Eye (tissue), 1 donor: ENCODE results near the gene SPECC1L.
A peak's percentile ranks its signal among the peaks of the same experiment; 100 is the strongest.

ENCODE experiments used
- DNase-seq: peaks from one replicate; pipeline ENCODE4 v3.0.0-alpha.2; 2015

SPECC1L gene

DNA sequence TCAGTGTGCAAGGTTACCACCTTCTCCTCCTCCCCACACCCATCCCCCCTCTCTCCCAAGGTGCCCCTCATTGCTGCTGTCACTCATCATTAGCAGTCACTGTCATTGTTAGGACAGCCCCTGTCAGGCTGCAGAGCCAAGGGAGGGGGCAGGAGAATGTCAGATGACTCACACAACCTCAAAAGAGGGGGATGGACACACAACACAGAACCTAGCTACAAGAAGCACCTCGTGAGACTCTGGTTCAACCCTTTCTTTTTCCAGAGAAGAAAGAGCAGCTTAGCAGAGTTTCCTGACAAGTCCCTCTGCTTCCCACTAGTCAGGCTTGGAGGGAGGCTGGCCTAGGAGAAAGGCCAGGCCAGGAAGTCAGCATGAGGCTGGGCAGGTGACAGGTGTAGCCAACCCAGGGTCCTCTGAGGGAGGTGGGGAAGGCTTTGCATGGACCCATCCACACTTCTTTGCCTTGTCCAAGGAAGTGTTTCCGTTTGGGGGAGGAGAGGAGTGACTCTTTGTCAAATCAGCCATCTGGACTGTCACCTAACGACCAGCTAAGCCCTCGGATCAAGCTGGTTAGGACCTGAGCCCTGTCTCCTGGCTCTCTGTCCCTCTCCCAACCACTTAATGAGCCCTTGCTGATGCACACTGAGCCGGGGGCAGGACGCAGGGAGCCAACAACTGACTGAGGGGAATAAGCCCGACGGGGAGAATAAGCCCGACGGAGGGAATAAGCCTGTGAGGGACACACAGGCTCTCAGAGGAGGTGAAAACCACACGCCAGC is 175.0 kb downstream of the SPECC1L start:
- DNase-seq, result peak; percentile 68

GRCh38 chr22:24446260-24446611 is 175.6 kb downstream of the SPECC1L start:
- no peak for DNase-seq

DNA sequence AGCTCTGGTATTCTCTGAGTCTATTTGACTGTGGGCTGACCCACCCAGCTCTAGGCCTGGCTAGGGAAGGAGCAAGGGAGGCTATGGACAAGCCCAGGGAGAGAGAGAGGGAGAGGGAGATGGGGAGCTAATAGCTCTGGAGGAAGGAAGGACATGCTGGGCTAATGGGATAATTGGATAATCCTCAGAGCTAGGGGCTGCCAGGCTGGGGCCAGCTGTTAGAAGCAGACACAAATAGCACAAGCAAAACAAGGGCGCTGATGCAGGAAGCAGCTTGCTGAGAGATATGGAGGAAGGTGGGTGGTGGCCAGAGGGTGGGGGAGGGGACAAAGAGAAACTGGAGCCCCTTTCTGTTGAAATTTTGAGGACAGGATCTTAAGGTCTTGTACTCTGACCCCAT is 180.0 kb downstream of the SPECC1L start:
- DNase-seq, result peak; percentile 80

- no peak for DNase-seq
These were observed 180.5 kb downstream of the SPECC1L start for GRCh38 chr22:24451162-24451561.

DNA sequence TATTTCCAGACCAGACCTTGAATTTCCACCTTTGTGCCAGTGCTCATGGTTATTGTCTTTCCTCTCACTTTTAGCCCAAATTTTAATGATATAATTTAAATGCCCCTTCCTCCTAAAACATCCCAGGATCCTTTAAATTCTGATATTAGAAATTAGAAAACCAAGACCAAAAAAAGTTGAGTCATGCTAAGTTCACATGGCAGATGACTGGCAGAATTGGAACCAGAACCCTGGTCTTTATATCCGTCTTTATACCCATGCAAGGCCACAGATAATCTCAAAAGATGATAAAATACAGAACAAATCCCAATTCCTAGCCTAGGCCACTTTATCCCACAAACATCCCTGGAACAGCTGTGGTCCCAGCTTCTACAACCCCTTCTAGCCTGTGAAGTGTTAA is 183.2 kb downstream of the SPECC1L start:
- DNase-seq, result no peak

GRCh38 chr22:24455039-24455438 is 184.4 kb downstream of the SPECC1L start:
- no peak for DNase-seq

DNA sequence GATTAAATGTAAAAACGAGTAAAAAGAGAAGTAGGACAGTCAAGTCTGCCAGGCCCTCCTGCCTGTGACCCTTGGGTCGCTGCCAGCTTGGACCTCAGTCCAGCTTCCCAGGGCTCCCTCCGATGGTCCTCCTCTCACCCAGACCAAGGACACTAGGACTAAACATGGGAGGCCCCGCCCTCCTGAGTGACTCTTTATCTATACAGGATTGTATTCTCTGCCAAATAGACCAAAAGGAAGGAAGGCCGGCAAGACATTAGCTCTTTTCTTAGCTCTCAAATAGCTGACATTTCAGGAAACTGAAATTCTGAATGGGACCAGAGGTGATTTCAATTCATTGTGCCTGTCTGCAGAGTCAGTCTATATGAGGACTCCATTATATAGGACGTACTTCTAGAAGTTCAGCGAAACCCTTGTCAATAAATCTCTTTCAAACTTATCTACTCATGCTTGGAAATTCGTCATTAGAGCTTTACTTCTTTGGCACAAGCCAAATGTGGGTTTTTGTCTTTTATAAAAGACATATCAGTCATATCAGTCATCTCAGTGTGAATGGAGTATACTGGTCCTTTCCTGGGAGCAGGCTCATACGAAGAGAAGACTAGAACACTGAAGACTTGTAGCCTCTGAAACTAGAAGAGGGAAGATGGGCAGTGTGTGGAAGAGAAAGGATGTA is 185.3 kb downstream of the SPECC1L start:
- DNase-seq, result no peak

DNA sequence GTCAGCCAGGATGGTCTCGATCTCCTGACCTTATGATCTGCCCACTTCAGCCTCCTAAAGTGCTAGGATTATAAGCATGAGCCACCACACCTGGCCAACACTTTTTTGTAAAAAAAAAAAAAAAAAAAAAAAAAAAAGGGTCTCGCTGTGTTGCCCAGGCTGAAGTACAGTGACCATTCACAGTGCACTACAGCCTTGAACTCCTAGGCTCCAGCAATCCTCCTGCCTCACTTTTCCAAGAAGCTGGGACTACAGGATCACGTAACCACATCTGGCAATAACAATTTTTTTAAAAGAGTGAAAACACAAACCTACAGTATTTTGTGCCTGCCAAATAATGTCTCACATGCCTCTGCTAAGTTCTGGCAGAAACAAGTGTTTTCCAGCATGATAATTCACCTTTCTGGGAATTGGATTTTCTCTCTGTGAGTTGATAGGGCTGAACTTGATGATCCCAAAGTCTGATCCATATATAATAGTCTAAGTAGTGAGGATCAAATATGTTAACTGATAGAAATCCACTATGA is 187.3 kb downstream of the SPECC1L start:
- no peak for DNase-seq

DNA sequence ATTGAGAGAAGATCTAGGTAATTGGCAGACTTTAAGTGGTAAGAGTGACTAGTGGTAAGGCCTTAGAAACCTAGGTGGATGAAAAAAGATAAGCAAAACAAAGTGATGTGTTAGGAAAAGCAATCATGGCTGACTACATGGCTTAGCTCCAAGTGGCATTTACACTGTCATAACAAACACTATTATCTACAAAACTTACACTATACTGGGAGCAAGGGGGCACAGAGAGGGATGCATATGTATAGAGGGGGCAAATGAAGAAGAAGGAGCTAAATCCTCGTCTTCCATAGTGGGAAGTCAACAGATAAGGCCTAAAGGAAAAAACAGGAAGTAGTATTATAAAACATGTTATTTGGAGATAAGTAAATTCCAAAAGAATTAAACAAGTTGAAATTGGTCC is 189.3 kb downstream of the SPECC1L start:
- DNase-seq, result no peak

GRCh38 chr22:24460418-24461089 is 189.9 kb downstream of the SPECC1L start:
- no peak for DNase-seq

GRCh38 chr22:24463071-24463760 is 192.6 kb downstream of the SPECC1L start:
- DNase-seq, result no peak

GRCh38 chr22:24465566-24465965 is 194.9 kb downstream of the SPECC1L start:
- no peak for DNase-seq

- no peak for DNase-seq
These were observed 195.3 kb downstream of the SPECC1L start for GRCh38 chr22:24465975-24466374.

- DNase-seq, result peak; percentile 54
These were observed 196.2 kb downstream of the SPECC1L start for GRCh38 chr22:24466716-24467328.

GRCh38 chr22:24467340-24467739 is 196.7 kb downstream of the SPECC1L start:
- DNase-seq, result no peak
